ENCODE measurements around the gene MELTF. TPM values are rescaled to one million over a fixed set of nuclear protein-coding genes. Genes with fewer than 3 reads are reported as not detected.

Gene MELTF
- total RNA-seq, 2 experiments from 2014 or later: 3.4 to 3.5 TPM

DNA sequence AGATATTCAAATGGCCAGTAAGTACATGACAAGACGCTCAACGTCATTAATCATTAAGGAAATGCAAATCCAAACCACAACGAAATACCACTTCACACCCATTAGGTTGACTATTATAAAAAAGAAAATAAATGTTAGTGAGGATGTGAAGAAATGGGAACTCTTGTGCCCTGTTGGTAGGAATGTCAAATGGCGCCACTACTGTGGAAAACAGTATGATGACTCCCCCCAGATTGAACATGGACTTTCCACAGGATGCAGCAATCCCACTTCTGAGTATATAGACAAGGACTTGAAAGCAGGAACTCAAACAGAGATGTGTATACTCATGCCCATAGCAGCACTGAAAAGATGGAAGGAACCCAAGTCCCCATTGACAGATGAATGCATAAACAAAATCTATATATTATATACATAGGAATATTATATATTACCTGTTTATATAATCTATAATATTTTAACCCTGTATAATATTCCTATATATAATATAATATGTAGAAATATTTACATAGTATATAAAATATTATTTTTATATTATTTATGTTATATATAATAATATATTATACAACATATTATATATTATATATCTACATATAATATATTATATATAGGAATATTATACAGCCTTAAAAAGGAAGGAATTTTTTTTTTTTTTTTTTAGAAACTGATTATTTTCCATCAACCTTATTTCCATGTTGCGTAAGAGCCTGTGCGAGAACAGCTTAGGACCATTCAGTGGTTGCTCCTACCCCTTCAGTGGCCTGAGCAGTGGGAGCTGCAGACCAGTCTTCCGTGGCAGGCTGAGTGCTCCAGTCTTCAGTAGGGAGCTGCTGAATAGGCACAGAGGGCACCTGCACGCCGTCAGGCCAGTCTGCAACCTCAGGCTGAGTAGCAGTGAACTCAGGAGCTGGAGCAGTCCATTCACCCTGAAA lies 43.4 kb downstream of the MELTF start:
- DNase-seq: no peak
- H3K4me1 Mint-ChIP-seq (ENCODE audit: low read depth): no peaks in the 10 kb centered on the region
- ATAC-seq: no peak
- TF ChIP-seq, protein P1, sequence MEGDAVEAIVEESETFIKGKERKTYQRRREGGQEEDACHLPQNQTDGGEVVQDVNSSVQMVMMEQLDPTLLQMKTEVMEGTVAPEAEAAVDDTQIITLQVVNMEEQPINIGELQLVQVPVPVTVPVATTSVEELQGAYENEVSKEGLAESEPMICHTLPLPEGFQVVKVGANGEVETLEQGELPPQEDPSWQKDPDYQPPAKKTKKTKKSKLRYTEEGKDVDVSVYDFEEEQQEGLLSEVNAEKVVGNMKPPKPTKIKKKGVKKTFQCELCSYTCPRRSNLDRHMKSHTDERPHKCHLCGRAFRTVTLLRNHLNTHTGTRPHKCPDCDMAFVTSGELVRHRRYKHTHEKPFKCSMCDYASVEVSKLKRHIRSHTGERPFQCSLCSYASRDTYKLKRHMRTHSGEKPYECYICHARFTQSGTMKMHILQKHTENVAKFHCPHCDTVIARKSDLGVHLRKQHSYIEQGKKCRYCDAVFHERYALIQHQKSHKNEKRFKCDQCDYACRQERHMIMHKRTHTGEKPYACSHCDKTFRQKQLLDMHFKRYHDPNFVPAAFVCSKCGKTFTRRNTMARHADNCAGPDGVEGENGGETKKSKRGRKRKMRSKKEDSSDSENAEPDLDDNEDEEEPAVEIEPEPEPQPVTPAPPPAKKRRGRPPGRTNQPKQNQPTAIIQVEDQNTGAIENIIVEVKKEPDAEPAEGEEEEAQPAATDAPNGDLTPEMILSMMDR (IDR thresholded peaks at IDR 0.05): no peak
- no peak overlapping the region for H3K4me3 Mint-ChIP-seq
- peaks cover 6% of the 10 kb centered on the region for H3K9me3 Mint-ChIP-seq
- no peak overlapping the region for H3K27ac Mint-ChIP-seq
- H3K36me3 Mint-ChIP-seq (ENCODE audit: low read depth): no peaks in the 10 kb centered on the region
- intact Hi-C loops (cut with micrococcal nuclease): no loop called here
- peaks cover 1% of the 10 kb centered on the region for H3K27me3 Mint-ChIP-seq
- POLR2A ChIA-PET: no interaction called here
- CTCF ChIA-PET: interaction anchor here (0.7 kb wide), 1 partner anchor 33 kb away, joined by 3 read pairs; no protein-coding TSS in a partner anchor

DNA sequence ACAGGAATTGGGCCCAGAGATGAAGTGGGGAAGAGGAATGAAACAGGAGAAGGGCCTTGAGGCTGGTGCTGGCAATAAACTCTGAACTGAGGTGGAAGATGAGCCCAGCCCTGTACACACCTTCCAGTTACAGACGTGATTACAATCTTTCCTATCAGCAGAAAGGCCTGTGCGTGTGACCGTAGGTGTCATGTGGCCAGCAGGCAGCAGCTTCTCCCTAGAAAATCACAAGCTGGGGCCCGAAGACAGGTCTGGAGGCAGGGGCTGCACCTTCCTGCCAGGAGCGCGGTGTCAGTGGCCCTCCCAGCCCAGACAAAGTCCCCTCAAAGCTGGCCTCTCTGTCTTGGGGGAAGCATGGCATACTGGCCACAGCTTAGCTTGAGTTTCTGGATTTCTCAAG lies 44.3 kb downstream of the MELTF start:
- CTCF ChIA-PET: interaction anchor here (0.7 kb wide), 1 partner anchor 32 kb away, joined by 3 read pairs; no protein-coding TSS in a partner anchor
- TF ChIP-seq, protein P1 (IDR thresholded peaks at IDR 0.05): no peak

DNA sequence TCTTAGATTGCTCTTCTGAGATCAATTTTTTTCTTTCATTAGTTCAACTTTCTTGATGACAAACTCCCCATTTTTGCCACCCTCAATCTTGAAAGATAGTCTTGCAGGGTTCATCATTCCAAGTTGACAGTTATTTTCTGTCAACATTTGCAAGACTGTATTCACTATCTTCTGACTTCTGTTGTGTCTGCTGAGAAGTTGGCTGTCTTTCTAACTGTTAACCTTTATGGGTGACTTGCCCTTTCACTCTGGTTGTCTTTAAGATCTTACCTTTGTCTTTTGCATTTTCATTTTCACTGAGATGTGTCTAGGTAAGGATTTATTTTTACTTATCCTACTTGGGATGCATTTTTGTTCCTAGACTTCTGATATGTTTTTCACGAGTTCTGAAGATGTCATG lies 46.4 kb downstream of the MELTF start:
- H3K4me1 Mint-ChIP-seq (ENCODE audit: low read depth): no peaks in the 10 kb centered on the region
- intact Hi-C loops (cut with micrococcal nuclease): no loop called here
- H3K4me3 Mint-ChIP-seq: no peak overlapping the region
- H3K27me3 Mint-ChIP-seq: peaks cover 1% of the 10 kb centered on the region
- ChIA-PET CTCF (interaction anchor here (0.9 to 1.3 kb wide), 2 partner anchors 14 to 48 kb away, joined by 4 to 6 read pairs; no protein-coding TSS in a partner anchor), POLR2A (no interaction called here)
- ATAC-seq (no peak), DNase-seq (no peak)
- H3K27ac Mint-ChIP-seq: no peak overlapping the region
- TF ChIP-seq, protein P1 (IDR thresholded peaks at IDR 0.05): no peak
- no peaks in the 10 kb centered on the region for H3K36me3 Mint-ChIP-seq (ENCODE audit: low read depth)
- H3K9me3 Mint-ChIP-seq: peaks cover 6% of the 10 kb centered on the region

More for the DNA sequence above, 44.3 kb downstream of the MELTF start:
- H3K4me3 Mint-ChIP-seq: no peak overlapping the region
- intact Hi-C loops (cut with micrococcal nuclease): no loop called here
- ATAC-seq: no peak
- peaks cover 6% of the 10 kb centered on the region for H3K9me3 Mint-ChIP-seq
- DNase-seq: no peak
- H3K27ac Mint-ChIP-seq: no peak overlapping the region
- no peaks in the 10 kb centered on the region for H3K36me3 Mint-ChIP-seq (ENCODE audit: low read depth)
- POLR2A ChIA-PET: no interaction called here
- peaks cover 1% of the 10 kb centered on the region for H3K27me3 Mint-ChIP-seq
- H3K4me1 Mint-ChIP-seq (ENCODE audit: low read depth): no peaks in the 10 kb centered on the region

DNA sequence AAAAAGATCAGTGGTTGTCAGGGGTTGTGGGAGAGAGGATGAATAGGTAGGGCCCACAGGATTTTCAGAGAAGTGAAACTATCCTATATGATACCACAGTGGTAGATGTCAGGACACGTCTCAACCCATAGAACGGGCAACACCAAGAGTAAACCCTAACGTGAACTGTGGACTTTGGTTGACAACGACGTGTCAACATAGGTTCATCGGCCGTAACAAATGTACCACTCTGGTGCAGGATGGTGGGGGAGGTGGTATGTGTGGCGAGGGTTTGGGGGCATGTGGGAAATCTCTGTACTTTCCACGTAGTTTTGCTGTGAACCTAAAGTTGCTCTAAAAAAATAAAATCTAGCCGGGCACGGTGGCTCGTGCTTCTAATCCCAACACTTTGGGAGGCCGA lies 48.0 kb downstream of the MELTF start:
- ChIA-PET CTCF (no interaction called here), POLR2A (no interaction called here)
- H3K4me1 Mint-ChIP-seq (ENCODE audit: low read depth): no peaks in the 10 kb centered on the region
- ATAC-seq (no peak), DNase-seq (no peak)
- no peak overlapping the region for H3K4me3 Mint-ChIP-seq
- peaks cover 1% of the 10 kb centered on the region for H3K27me3 Mint-ChIP-seq
- intact Hi-C loops (cut with micrococcal nuclease): no loop called here
- TF ChIP-seq, protein P1 (IDR thresholded peaks at IDR 0.05): no peak
- no peak overlapping the region for H3K27ac Mint-ChIP-seq
- H3K9me3 Mint-ChIP-seq: peaks cover 6% of the 10 kb centered on the region
- no peaks in the 10 kb centered on the region for H3K36me3 Mint-ChIP-seq (ENCODE audit: low read depth)

DNA sequence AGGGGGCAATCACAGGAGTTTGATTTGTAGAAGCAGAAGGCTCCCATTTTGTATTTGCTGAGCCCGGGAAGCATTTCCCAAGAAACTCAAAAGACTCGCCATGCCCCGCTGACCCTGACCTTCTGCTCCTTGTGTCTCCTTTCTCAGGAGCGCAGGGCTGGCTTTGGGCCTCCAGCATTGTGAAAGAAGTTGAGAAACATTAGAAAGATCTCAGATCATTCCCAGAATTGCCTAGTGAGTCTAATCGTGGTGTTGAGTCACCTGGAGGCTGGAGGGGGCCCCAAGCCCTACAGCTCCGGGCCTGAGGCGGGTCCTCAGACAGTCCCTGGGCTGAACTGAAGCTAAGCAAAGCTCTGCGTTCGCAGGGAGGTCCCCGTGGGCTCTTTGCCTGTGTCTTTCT lies 50.1 kb downstream of the MELTF start:
- peaks cover 6% of the 10 kb centered on the region for H3K9me3 Mint-ChIP-seq
- H3K4me1 Mint-ChIP-seq (ENCODE audit: low read depth): no peaks in the 10 kb centered on the region
- intact Hi-C loops (cut with micrococcal nuclease): no loop called here
- no peak for ATAC-seq
- TF ChIP-seq, protein P1 (IDR thresholded peaks at IDR 0.05): no peak
- H3K4me3 Mint-ChIP-seq: no peak overlapping the region
- no peaks in the 10 kb centered on the region for H3K36me3 Mint-ChIP-seq (ENCODE audit: low read depth)
- no peak for DNase-seq
- no peak overlapping the region for H3K27ac Mint-ChIP-seq
- ChIA-PET POLR2A (no interaction called here), CTCF (interaction anchor here (1.0 to 2.1 kb wide), 2 partner anchors 10 to 207 kb away, joined by 4 to 7 read pairs; no protein-coding TSS in a partner anchor)
- peaks cover 1% of the 10 kb centered on the region for H3K27me3 Mint-ChIP-seq
